ENCODE measurements around the gene ZNHIT6.

The ZNHIT6 gene

DNA sequence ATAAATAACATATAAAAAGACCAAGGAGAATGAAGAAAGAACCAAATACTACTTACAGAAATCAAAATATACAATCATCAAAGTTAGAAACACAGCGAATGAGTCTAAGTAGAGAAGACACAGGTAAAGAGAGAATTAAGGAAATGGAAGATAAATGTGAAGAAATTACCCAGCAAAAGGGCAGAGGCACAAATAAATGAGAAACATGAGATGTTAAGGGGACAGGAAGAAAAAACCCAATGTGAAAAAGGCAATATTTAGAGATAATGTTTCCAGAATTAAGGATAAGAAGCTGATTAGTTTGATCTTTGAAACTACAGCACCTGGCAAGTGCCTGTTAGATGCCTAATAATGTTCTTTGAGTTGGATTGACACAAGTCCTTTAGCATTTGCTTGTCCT is 86.8 kb downstream of the ZNHIT6 start:
- DNase-seq (ENCODE audit: low read depth in 3 of 3): no peak

DNA sequence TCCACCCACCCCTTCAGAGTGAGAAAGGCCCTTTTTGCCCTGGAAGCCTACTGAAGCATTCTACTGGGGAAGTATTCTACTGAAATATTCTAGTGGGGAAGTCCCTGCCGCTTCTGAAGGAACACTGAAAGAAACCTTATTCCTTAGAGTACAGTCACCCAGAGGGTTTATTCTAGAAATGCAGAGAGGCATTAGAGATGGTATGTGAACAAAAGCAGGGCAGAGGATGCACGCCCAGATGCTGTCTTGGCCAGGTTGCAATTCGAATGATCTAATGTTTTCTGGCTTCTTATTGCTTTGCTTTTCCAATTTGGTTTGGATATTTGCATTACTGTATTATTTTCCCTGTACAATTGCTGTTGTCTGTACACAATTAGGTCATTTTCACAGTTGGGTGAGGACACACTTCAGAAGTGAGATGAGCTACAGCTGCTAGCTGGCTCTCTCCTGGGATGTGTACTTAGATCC is 90.6 kb downstream of the ZNHIT6 start:
- DNase-seq (ENCODE audit: low read depth in 3 of 3): no peak

DNA sequence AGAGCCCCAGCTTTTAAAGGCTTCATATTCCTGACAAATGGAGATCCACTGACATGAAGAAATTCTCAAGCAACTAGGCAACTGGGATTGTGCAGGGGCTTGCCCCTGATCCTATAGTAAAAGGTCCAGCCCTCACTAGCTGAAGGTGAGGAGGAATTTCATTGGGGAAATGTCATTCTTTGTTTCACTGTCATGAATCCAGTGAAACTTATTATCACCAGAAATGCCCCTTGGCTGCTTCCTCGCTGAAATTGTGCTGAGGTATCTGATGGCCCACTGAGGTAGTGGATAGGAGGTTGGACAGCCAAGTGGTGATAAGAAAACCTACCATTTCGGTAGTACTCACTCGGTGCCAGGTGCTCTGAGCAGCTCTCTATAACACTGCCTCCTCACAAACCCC is 91.5 kb downstream of the ZNHIT6 start:
- DNase-seq (ENCODE audit: low read depth in 3 of 3): no peak

DNA sequence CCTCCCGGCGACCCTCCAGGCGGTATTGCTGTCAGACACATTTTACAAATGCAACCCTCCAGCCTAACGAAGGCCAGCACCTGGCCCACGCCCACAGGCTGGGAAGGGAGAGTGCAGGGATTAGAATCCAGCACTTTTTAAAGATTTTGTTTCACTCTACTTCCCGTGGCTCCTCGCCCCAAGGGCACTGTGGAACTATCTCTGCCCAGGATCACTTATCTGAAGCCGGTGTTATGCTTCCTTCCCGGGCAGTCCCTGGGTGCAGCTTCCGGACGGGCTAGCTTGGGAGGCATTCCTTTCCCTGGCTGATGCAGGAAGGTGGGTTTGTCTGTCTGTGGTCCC is 91.9 kb downstream of the ZNHIT6 start:
- no peak for DNase-seq (ENCODE audit: low read depth in 3 of 3)

DNA sequence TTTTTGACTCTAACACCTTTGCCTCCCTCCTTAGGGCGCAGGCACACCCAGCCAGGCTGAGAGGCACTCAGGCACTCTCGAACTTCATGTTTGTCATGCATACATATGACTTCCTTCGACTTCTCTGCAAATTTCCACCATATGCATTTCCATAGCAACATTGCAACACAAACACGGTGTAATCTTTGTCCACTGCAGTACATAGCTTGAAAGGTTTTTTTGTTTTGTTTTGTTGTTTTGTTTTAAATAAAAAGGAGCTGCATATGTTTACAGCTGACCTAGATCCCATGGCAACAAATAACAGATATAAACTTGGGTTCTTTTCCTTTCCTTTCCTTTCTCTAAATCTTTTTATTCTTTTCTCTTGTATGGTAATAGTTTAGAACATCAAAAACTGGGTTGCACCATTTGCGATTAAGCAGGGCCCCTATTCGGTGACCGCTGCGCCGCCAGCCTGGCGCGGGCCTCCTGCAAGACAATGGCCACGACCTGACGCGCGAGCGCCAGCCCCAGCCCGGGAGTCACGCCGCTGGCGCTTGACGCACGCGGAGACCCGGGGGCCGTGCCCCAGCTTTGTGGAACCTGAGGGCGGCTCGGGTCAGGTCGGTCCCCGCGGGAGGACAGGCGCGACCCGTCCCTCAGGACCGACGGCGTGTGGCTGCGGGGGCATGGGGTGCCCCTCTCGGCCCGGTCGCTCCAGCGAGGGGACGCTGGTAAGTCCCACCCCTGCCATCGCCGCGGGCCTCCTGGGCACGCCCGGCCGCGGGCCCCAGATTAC is 92.5 kb downstream of the ZNHIT6 start:
- DNase-seq (ENCODE audit: low read depth in 3 of 3): no peak

DNA sequence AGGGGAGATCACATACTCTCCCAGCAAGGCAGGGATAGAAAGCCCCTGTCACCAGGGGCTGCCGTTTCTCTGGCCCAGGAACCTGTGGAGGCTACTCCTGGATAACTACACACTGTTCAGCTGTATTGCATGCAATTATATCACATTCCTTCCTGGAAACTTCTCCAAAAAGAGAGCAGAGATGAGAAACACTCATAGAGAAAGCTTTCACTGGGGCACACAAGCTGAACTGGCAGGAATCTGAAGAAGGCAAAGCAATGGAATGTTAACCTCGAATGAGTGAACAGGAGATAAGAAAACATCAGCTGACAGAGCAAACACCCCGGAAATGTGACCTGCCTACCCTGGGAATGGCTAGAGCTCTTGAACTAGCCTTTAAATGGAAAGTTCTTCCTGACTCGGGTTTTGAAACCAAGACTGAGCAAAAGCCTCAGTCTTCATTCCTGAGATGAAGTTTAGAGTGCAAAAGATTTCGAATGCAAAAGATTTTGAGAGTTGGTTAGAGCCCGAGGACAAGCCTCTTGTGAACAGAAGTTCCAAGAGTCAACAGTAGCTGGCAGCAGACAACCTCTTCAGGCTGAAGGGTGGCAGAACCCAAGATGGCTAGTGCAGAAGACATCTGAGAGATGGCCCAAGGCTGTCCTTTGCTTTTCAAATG is 95.4 kb downstream of the ZNHIT6 start:
- DNase-seq (ENCODE audit: low read depth in 3 of 3): no peak

DNA sequence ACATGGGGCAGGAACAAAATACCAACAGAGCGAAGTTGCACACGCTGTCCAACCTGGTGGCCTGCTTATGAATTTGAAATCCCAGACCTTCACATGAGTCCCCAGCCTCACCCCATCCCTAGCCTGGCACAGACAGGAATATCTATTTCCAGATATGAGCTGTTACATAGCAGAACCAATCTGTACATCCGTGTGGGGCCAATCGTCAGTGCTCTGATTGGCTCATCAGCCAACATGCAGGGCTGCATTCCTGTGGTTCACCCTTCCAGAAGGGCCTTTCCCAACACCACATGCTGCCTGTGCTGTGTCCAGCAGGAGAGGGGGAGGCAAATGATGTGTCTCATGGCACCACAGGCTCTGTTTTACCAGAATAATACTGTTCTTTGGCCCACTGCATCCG is 96.4 kb downstream of the ZNHIT6 start:
- no peak for DNase-seq (ENCODE audit: low read depth in 3 of 3)

DNA sequence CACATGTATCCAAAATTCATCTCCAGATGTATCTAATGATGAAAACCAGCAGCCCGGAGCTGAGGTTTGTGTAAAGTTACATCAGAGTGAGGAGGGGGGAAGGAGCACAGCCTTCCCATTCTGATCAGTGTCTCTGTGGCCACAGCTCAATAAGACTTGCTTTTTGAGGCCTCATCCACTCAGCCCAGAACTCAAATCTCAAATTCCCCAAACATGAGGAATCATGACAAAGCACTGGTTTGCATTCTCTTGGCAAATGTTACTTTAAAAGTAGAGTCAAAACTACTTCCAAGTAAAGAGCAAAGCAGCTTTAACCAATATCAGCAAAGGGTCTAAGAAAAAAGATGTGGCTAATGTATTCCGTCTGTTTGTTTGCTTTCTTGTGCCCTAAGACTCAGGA is 96.8 kb downstream of the ZNHIT6 start:
- DNase-seq (ENCODE audit: low read depth in 3 of 3): no peak

DNA sequence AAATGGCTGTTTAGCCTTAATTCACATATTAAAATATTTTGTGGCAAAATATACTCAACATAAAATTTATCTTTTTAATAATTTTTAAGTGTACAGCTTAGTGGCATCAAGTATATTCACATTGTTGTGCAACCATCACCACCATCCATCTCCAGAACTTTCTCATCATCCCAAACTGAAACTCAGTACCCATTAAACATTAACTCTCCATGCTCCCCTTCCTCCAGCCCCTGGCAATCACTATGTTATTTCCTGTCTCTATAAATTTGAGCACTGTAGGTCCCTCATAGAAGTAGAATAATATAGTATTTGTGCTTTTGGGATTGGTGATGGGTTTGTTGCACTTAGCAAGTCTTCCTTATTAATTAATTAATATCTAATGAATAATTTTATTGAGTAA is 98.3 kb downstream of the ZNHIT6 start:
- DNase-seq (ENCODE audit: low read depth in 3 of 3): no peak

DNA sequence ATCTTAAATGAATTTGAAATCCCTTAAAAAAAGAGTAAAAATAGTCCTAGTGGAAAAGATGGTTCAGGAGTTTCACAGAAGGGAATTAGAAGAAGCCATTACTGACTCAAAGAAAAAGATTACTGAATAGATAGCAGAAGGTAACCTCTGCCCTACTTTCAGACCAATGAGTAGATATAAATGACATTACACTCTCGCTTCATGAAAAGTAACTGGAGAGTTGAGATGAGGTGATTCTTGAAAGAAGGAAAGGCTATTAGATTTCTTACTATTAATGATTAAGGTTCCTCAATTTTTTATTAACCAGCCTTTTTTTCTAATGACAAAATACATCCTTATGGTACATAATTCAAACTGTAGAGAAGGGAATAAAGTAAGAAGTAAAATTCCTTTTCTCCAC is 99.4 kb downstream of the ZNHIT6 start:
- DNase-seq (ENCODE audit: low read depth in 3 of 3): no peak

DNA sequence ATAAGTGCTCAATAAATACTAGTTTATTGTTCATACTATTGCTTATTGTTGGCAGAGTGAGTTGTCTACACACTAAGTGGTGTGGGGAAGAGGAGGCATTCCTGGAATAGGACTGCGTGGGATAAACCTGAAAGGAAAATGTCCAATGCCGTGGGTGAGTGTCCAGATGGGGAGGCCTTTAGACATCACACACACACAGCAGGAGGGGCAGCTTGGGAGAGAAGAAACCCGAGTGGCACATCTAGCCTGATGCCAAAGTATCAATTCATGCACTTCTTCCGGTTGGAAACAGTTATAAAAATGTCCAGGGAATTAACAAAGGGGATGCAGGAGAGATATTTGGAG is 100.3 kb downstream of the ZNHIT6 start:
- no peak for DNase-seq (ENCODE audit: low read depth in 3 of 3)

DNA sequence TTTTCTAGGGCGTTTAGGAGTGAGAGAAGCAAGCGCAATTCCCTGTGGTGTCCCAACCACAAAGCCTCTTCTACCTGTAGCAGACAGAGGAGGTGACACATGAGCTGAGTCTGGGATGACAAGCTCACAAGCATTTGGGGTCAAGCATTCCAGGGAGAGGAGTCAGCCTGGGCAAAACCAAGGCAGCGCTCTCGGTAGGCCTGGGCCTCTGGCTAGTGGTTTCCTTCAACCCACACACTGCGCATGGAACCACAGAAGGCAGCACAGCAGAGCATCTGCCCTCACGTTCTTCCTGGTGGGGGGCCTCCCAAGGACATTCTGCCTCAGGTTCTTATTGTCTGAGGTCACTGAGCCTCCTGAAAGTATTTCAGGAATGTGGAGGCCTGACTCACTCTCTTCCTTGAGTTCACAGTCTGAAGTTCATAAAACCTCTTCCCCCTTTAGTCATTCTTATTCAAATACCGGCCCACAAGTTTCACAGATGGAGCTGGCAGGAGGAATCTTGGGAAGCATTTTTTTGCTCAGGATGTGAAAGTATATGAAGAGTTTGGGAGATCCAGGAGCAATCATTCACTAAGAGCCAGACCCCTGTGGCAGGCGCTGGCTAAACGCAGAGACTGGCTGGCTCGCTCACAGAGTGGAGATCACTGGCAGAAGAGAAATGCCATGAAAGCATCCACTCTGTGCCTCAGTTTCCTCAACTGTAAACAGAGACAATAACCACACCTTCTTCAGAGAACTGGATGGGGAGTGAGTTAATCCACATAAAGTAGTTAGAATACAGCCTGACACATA is 100.9 kb downstream of the ZNHIT6 start:
- DNase-seq (ENCODE audit: low read depth in 3 of 3): no peak

DNA sequence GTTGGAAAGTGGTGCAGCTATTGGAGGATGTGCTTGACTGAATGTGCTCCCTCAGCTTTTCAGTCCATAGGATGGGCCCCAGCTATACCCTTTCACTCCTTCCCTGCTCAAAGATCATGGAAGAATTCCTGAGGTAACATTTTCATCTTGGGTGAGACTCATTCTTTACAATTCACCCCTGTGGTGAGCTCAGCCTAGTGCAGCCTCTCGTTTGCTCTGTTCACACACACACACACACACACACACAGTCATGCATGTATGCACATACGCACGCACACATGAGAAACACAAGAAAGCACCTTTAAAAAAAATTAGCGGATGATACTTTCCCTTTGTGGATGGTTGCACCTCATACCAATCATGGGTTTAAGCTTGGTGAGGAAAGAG is 101.8 kb downstream of the ZNHIT6 start:
- DNase-seq (ENCODE audit: low read depth in 3 of 3): no peak

DNA sequence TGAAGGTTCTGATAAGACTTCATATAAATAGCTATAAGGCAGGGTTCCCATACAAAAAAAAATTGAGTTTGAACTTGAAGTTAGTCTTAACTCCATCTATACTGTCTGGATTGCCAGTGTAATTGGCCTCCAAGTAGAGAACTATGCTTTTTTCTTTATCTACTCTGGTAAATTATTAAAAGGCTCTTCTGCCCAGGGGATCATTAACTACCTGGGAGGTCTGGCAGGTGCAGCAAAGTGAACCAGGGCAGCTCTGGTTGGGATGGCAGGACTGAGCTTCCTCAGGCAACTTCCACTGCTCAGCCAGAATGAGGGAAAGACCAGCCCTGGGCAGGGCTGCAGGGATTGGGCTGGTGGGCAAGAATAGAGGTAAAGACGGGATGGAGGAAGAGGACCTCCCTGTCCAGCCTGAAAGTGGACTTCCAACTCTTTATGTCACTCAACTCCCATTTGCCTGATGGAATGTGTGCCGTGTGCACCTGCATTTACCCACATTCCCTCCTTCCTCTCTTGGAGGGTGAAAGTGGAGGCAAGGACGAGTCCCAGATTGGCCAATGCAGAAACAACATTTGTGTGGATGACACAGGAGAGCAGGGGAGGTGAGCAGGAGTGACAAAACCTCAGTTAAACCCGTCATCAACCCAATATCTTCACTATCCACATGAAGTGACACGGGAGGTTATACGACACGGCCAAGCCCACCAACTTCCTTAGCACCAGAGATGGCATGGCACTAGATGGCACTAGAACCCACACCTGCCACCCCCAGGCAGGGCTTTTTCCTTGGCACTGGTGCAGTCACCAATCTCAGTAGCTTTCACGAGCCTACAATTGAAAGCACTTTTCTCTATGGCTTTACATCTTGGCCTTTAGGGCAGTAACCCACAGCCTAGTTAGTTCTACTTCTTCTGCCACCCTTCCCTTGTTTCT is 102.5 kb downstream of the ZNHIT6 start:
- no peak for DNase-seq (ENCODE audit: low read depth in 3 of 3)

DNA sequence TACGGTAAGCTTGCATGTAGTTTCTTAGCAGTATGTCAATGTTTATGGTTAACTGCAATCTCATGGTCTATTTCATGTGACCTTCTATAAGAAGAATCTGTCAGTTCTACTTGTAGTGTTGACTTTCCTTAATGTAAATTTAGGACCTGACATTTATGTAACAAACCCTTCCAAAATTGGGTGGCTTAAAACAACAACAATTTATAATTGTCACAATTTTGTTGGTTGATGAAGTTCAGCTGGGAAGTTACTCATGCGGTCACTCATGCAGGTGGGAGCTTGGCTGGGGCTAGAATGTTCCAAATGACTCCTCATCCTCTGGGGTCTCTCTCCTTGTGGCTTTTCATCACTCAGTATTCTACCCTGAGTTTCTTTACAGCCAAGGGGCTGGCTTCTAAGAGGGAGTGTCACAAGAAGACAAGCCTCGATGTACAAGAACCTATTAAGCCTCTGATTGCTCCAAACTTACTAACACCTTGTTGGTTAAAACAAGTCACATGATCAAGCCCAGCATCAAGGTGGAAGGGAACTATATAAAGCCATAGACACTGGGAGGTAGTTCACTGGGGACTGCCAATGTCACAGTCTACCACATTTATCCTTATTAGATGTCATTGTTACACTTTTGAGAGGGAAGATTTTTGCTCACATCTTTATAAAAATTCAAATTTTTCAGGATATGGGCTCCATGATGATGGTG is 103.8 kb downstream of the ZNHIT6 start:
- DNase-seq (ENCODE audit: low read depth in 3 of 3): no peak

DNA sequence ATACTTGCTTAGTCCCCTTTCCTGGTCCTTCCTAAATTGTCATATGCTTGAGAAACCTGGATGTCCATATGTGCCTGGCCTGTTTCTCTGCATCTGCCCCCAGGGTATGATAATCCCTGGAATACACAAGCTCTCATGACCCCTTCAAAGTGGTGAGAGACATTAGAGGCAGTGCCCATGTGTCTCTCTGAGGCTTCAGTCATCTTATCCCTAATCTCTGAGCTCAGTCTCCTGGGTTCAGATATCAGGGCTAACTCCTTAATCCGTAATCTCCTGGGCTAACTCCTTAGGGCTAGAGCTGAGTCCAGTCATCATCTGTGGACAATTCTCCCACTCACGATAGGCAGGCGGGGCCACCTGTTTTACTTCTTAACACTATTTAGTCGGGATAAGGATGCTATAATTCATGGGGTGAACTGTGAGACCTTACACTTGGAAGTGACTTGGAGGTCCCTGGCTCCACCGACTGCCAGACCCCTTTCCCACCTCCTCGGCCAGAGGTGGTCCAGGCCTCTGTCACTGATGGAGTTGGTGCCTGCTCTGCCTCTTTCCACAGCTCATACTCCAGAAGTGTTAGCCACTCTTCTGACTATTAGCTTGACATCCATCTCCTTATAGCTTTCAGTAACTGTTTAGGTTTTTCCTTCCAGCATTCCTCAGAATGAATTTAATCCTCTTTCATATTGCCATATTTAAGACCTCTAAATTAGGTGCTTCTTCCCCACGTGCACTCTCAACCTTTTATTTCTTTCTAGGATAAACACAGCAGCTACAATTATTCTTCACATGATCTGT is 105.0 kb downstream of the ZNHIT6 start:
- no peak for DNase-seq (ENCODE audit: low read depth in 3 of 3)

DNA sequence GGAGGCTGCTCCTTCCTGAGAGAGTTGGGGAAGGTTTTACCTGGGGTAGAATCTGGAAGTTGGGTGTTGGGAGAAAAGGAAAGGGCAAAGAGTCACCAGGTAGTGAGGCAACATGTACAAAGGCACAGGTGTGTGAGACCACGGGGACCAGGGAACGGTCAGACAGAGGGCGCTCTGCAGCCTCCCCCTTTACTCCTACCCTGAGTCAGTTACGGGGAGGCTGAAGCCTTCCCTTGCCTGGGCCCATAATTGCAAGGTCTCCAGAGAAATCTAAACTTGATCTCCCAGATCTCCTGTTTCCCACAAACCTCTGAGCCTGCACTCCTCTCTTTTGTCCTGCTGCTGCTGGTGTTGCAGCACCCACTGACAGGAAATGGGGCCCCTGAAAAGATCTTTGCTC is 105.7 kb downstream of the ZNHIT6 start:
- no peak for DNase-seq (ENCODE audit: low read depth in 3 of 3)

DNA sequence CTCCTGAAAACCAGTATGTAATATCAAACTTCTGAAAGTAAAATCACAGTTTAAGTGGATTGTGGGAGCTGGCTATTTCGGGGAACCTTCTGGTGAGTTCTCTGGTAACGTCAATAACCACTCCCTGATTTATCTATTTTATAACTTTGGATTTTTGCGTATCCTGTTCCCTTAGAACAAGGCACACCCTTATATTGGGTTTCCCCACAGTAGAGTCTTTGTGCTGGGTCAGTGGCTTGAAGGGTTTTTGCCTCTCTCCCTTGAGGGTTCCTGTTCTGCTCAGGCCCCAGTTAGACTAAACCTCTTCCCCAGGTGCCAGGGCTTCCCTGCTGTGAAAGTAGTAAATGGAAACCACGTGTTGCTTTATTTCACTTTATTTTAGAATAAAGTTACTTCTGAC is 106.3 kb downstream of the ZNHIT6 start:
- no peak for DNase-seq (ENCODE audit: low read depth in 3 of 3)

DNA sequence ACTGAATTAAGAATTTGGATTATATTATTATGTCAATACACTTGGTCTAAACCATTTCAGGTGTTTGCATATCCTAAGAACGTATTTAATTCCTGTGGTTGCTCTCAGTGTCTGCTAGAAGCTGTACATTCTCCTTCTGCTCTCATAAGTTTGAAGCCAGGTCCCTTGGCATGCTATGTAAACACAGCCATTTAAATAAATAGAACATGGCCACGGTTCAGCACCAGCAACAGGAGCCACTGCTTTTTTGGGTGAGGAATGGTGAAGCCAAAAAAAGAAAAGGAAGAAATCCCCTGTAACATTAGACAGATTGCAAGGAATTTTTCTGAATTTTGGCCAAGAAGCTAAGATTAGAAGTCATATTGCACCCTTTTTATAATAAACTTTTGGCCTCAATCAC is 108.6 kb downstream of the ZNHIT6 start:
- DNase-seq (ENCODE audit: low read depth in 3 of 3): no peak

All from stimulated activated CD4-positive, alpha-beta T cell treated with anti-CD3 and anti-CD28 coated beads, TNF-alpha, amount 100 ng/mL, for 4 hours (primary cell).